Stimulated activated CD8-positive, alpha-beta memory T cell treated with anti-CD3 and anti-CD28 coated beads, Interleukin-12 subunit alpha, Interleukin-12 subunit beta, amount 100 ng/mL, for 4 hours (primary cell): ENCODE measurements around the gene BIK.

Experiments used
- DNase-seq: peaks from one replicate; pipeline ENCODE4 v3.0.0-alpha.2; 2020; ENCODE audit warnings: low read depth

Gene BIK

GRCh38 chr22:43162412-43163150, 52.0 kb downstream of the BIK start:
- DNase-seq, result no peak

GRCh38 chr22:43163241-43163795, 52.8 kb downstream of the BIK start:
- no peak for DNase-seq

GRCh38 chr22:43164636-43165035, 54.1 kb downstream of the BIK start:
- DNase-seq, result no peak

GRCh38 chr22:43166132-43166930, 55.8 kb downstream of the BIK start:
- no peak for DNase-seq

- DNase-seq, result no peak
Observed at GRCh38 chr22:43167001-43167589, 56.5 kb downstream of the BIK start.

- DNase-seq, result no peak
Observed at GRCh38 chr22:43168471-43169309, 58.1 kb downstream of the BIK start.

- no peak for DNase-seq
Observed at GRCh38 chr22:43169310-43170130, 59.0 kb downstream of the BIK start.

- no peak for DNase-seq
Observed at GRCh38 chr22:43170131-43170480, 59.6 kb downstream of the BIK start.

- no peak for DNase-seq
Observed at GRCh38 chr22:43171019-43171491, 60.5 kb downstream of the BIK start.

GRCh38 chr22:43171607-43172006, 61.1 kb downstream of the BIK start:
- no peak for DNase-seq

GRCh38 chr22:43172191-43172590, 61.6 kb downstream of the BIK start:
- no peak for DNase-seq

- DNase-seq, result no peak
Observed at GRCh38 chr22:43173566-43173965, 63.0 kb downstream of the BIK start.

GRCh38 chr22:43173976-43174720, 63.6 kb downstream of the BIK start:
- DNase-seq, result no peak

GRCh38 chr22:43174941-43175531, 64.5 kb downstream of the BIK start:
- no peak for DNase-seq

- no peak for DNase-seq
Observed at GRCh38 chr22:43176090-43176489, 65.5 kb downstream of the BIK start.

GRCh38 chr22:43177479-43177878, 66.9 kb downstream of the BIK start:
- no peak for DNase-seq
